SU-DHL-6 (cell line): ENCODE data around the gene LRPAP1.

Source experiments
- H2AFZ ChIP-seq: fragments of 200-600 bp; sonication (generic); 2 replicates; pipeline ENCODE4 v1.6.1; 2014; ENCODE audit warnings: low read depth, mild to moderate bottlenecking, moderate library complexity, mixed read lengths, antibody characterized with exemption, low read length; ENCODE audit not compliant: severe bottlenecking
- H3F3A ChIP-seq: fragments of 200-600 bp; shearing (Covaris generic); 2 replicates; pipeline ENCODE4 v1.6.0; 2016; ENCODE audit warnings: antibody characterized with exemption, mild to moderate bottlenecking; ENCODE audit not compliant: insufficient read depth
- H3K27ac ChIP-seq: fragments of 200-600 bp; sonication (generic); 2 replicates; pipeline ENCODE4 v1.5.1; 2016; ENCODE audit warnings: low read depth, mild to moderate bottlenecking, low read length, moderate library complexity, mixed read lengths
- H3K27me3 ChIP-seq: fragments of 200-600 bp; sonication (generic), shearing (Covaris generic); 2 replicates; pipeline ENCODE4 v1.6.0; 2014; ENCODE audit warnings: mild to moderate bottlenecking, low read length
- H3K36me3 ChIP-seq: fragments of 200-600 bp; sonication (generic); 2 replicates; pipeline ENCODE4 v1.6.1; 2014; ENCODE audit warnings: mild to moderate bottlenecking, low read length, mixed read lengths
- H3K4me2 ChIP-seq: fragments of 300-600, 200-600 bp; shearing (Covaris generic), sonication (generic); 2 replicates; pipeline ENCODE4 v1.6.0; 2014; ENCODE audit warnings: low read length, low read depth, mild to moderate bottlenecking; ENCODE audit not compliant: poor library complexity, severe bottlenecking
- H3K4me3 ChIP-seq: fragments of 200-600 bp; sonication (generic); 2 replicates; pipeline ENCODE4 v1.5.1; 2014; ENCODE audit warnings: antibody characterized with exemption, low read length, mild to moderate bottlenecking, mixed read lengths; ENCODE audit not compliant: insufficient read depth, poor library complexity, severe bottlenecking
- H3K79me2 ChIP-seq: fragments of 200-600 bp; sonication (generic); 2 replicates; pipeline ENCODE4 v1.6.1; 2014; ENCODE audit warnings: mild to moderate bottlenecking, low read length, moderate library complexity; ENCODE audit not compliant: insufficient read depth
- H3K9ac ChIP-seq: fragments of 200-600 bp; sonication (generic); 2 replicates; pipeline ENCODE4 v1.7.0; 2014; ENCODE audit warnings: mild to moderate bottlenecking, low read length
- H3K9me2 ChIP-seq: fragments of 200-600 bp; sonication (generic); replicated peaks from 2 replicates; pipeline ENCODE4 v1.6.1; 2014; ENCODE audit warnings: low read length; ENCODE audit not compliant: insufficient read depth
- H3K9me3 ChIP-seq: fragments of 200-600 bp; sonication (generic); 2 replicates; pipeline ENCODE4 v1.6.1; 2014; ENCODE audit warnings: low read length, mixed read lengths; ENCODE audit not compliant: insufficient read depth
- H4K20me1 ChIP-seq: fragments of 200-600 bp; sonication (generic); 2 replicates; pipeline ENCODE4 v1.6.1; 2014; ENCODE audit warnings: low read depth, mild to moderate bottlenecking, antibody characterized with exemption, low read length, moderate library complexity, mixed read lengths
- EZH2phosphoT487 ChIP-seq: fragments of 200-600 bp; sonication (generic), shearing (Covaris generic); conservative IDR thresholded peaks from 2 replicates; pipeline ENCODE4 v1.6.1; 2018; ENCODE audit warnings: mild to moderate bottlenecking, antibody characterized with exemption, low read length, moderate library complexity, mixed read lengths
- TF ChIP-seq, protein P1 (sequence below): fragments of 200-600 bp; sonication (generic); IDR thresholded peaks from one replicate; pipeline ENCODE4 v1.5.1; 2017; ENCODE audit warnings: antibody characterized with exemption, mild to moderate bottlenecking, low read length, moderate library complexity; ENCODE audit not compliant: insufficient read depth, poor library complexity, severe bottlenecking

LRPAP1 gene

DNA sequence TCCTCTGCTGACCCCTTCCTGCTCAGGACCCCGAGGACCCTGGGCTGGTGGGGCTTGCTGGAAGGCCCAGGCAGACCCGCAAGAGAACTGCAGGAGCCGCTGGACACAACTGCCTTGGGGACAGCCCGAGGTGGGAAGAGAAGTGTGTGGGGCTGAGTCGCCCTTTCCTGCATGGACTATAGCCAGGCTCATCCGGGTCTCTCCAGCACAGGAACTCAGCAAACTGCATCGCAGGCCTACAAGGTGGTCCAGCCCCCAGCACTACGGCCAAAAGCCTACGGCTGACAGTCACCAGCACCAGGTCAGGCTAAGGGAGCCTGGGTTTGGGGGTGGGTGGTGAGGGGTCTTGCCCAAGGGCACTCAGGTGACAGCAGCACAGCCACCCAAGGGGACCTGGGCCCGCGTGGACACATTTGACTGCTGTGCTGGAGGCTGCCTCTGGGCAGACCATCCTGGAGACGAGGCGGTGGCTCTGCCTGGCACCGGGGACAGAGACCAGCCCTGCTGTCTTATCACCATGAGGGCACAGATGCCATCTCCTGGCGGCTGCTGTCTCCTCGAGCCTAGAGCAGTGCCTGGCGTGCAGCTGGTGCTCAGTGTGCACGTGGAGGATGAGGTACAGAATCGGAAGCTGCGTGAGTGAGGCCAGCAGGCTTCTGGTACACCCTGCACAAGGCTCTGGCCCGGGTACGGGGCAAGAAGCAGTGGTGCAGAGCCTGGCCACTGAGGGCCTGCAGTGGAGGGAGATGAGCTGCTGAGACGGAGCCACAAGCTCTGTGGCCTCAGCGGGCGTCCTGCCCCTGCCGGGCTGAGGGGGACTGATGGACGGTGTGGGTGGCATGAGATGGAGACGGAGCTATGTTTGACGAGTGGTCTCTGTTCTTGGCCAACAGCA lies 15.1 kb downstream of the LRPAP1 start:
- H3K79me2 ChIP-seq: no peaks in the 10 kb centered on the region
- no peaks in the 10 kb centered on the region for H3K9me3 ChIP-seq
- no peak overlapping the region for H3K4me2 ChIP-seq

GRCh38 chr4:3516061-3516835 lies 16.0 kb downstream of the LRPAP1 start:
- H3F3A ChIP-seq: no peaks in the 10 kb centered on the region
- H3K27ac ChIP-seq: no peak overlapping the region
- no peaks in the 10 kb centered on the region for H3K9me2 ChIP-seq
- no peak overlapping the region for H2AFZ ChIP-seq
- no peak overlapping the region for H3K4me3 ChIP-seq
- no peaks in the 10 kb centered on the region for H4K20me1 ChIP-seq
- no peaks in the 10 kb centered on the region for H3K36me3 ChIP-seq
- no peak for TF ChIP-seq EZH2phosphoT487
- TF ChIP-seq, protein P1, sequence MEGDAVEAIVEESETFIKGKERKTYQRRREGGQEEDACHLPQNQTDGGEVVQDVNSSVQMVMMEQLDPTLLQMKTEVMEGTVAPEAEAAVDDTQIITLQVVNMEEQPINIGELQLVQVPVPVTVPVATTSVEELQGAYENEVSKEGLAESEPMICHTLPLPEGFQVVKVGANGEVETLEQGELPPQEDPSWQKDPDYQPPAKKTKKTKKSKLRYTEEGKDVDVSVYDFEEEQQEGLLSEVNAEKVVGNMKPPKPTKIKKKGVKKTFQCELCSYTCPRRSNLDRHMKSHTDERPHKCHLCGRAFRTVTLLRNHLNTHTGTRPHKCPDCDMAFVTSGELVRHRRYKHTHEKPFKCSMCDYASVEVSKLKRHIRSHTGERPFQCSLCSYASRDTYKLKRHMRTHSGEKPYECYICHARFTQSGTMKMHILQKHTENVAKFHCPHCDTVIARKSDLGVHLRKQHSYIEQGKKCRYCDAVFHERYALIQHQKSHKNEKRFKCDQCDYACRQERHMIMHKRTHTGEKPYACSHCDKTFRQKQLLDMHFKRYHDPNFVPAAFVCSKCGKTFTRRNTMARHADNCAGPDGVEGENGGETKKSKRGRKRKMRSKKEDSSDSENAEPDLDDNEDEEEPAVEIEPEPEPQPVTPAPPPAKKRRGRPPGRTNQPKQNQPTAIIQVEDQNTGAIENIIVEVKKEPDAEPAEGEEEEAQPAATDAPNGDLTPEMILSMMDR: no peak
- H3K27me3 ChIP-seq: no peaks in the 10 kb centered on the region
- no peaks in the 10 kb centered on the region for H3K79me2 ChIP-seq
- H3K9me3 ChIP-seq: no peaks in the 10 kb centered on the region
- no peak overlapping the region for H3K4me2 ChIP-seq
- no peak overlapping the region for H3K9ac ChIP-seq

More for the DNA sequence above, 15.1 kb downstream of the LRPAP1 start:
- Histone ChIP-seq H2AFZ (no peak overlapping the region), H3K27me3 (no peaks in the 10 kb centered on the region), H3K4me3 (no peak overlapping the region), H3F3A (no peaks in the 10 kb centered on the region), H3K36me3 (no peaks in the 10 kb centered on the region), H3K9me2 (no peaks in the 10 kb centered on the region), H4K20me1 (no peaks in the 10 kb centered on the region), H3K27ac (no peak overlapping the region), H3K9ac (no peak overlapping the region)
- TF ChIP-seq, protein P1: no peak
- TF ChIP-seq EZH2phosphoT487: no peak

DNA sequence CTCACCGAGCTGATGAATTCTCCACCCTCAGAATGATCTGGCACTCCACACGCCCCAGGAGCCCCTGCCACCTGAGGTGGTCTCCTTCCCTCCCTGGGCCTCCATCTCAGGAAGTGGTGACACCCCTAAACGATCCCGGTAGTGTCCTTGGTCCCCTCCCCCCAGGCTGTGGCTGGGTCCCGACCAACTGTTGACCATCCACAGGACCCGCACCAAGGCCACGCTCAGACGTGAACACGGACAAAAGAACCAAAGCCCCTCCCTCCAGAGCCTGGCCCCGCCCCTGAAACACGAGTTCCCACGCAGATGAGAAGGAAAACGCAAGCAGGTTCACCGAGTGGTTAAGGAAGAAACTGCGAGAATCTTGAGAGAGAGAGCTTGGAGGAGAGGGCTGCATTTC lies 16.6 kb downstream of the LRPAP1 start:
- Histone ChIP-seq H3K9me2 (no peaks in the 10 kb centered on the region), H3K27ac (no peak overlapping the region), H4K20me1 (no peaks in the 10 kb centered on the region), H3K36me3 (no peaks in the 10 kb centered on the region), H2AFZ (no peak overlapping the region), H3K79me2 (no peaks in the 10 kb centered on the region), H3K9ac (no peak overlapping the region), H3K27me3 (no peaks in the 10 kb centered on the region), H3K4me3 (no peak overlapping the region), H3K9me3 (no peaks in the 10 kb centered on the region), H3K4me2 (no peak overlapping the region), H3F3A (no peaks in the 10 kb centered on the region)
- TF ChIP-seq, protein P1: no peak
- TF ChIP-seq EZH2phosphoT487: no peak
